ENCODE data around the gene ATP5PO.

The ATP5PO gene

GRCh38 chr21:33861125-33861524 lies 54.5 kb downstream of the ATP5PO start:
- TF ChIP-seq ELF4 (IDR thresholded peaks at IDR 0.05) (no peak), HDGF (IDR thresholded peaks at IDR 0.05; ENCODE audit: borderline replicate concordance) (no peak), LEF1 (IDR thresholded peaks at IDR 0.05; ENCODE audit: borderline replicate concordance) (no peak), BHLHE40 (IDR thresholded peaks at IDR 0.05; ENCODE audit: borderline replicate concordance) (no peak), FOXA1 (IDR thresholded peaks at IDR 0.05) (no peak), ZNF384 (IDR thresholded peaks at IDR 0.05) (no peak), TARDBP (IDR thresholded peaks at IDR 0.05) (no peak), FOXM1 (IDR thresholded peaks at IDR 0.05; ENCODE audit: borderline replicate concordance) (no peak), SP1 (IDR thresholded peaks at IDR 0.05) (no peak), CTBP1 (IDR thresholded peaks at IDR 0.05; ENCODE audit: borderline replicate concordance) (no peak), PKNOX1 (IDR thresholded peaks at IDR 0.05) (no peak), FOXK2 (IDR thresholded peaks at IDR 0.05) (no peak), ARNT (IDR thresholded peaks at IDR 0.05) (no peak), L3MBTL2 (conservative IDR thresholded peaks at IDR 0.05) (no peak), NFRKB (IDR thresholded peaks at IDR 0.05) (no peak), SUZ12 (IDR thresholded peaks at IDR 0.05) (no peak)
- no peak for DNase-seq (ENCODE audit: extremely low spot score)
- ChIA-PET CTCF (no interaction called here), POLR2A (no interaction called here)

GRCh38 chr21:33860332-33860879 lies 55.2 kb downstream of the ATP5PO start:
- CTCF ChIA-PET: no interaction called here
- TF ChIP-seq NFRKB (IDR thresholded peaks at IDR 0.05) (no peak), BHLHE40 (IDR thresholded peaks at IDR 0.05; ENCODE audit: borderline replicate concordance) (no peak), L3MBTL2 (conservative IDR thresholded peaks at IDR 0.05) (no peak), SP1 (IDR thresholded peaks at IDR 0.05) (no peak), FOXK2 (IDR thresholded peaks at IDR 0.05) (no peak), SUZ12 (IDR thresholded peaks at IDR 0.05) (no peak), ELF4 (IDR thresholded peaks at IDR 0.05) (no peak), FOXA1 (IDR thresholded peaks at IDR 0.05) (no peak), PKNOX1 (IDR thresholded peaks at IDR 0.05) (no peak), HDGF (IDR thresholded peaks at IDR 0.05; ENCODE audit: borderline replicate concordance) (no peak)
- POLR2A ChIA-PET: no interaction called here
- no peak for DNase-seq (ENCODE audit: extremely low spot score)

GRCh38 chr21:33859373-33860102 lies 56.1 kb downstream of the ATP5PO start:
- ChIA-PET POLR2A (no interaction called here), CTCF (no interaction called here)
- TF ChIP-seq ARNT (IDR thresholded peaks at IDR 0.05) (no peak), FOXK2 (IDR thresholded peaks at IDR 0.05) (no peak), PKNOX1 (IDR thresholded peaks at IDR 0.05) (no peak), FOXM1 (IDR thresholded peaks at IDR 0.05; ENCODE audit: borderline replicate concordance) (no peak), LEF1 (IDR thresholded peaks at IDR 0.05; ENCODE audit: borderline replicate concordance) (no peak), SP1 (IDR thresholded peaks at IDR 0.05) (no peak), CTBP1 (IDR thresholded peaks at IDR 0.05; ENCODE audit: borderline replicate concordance) (no peak), L3MBTL2 (conservative IDR thresholded peaks at IDR 0.05) (no peak)
- DNase-seq (ENCODE audit: extremely low spot score): no peak

- DNase-seq (ENCODE audit: extremely low spot score): no peak
- ChIA-PET CTCF (interaction anchor here (0.5 kb wide), 1 partner anchor 555 kb away, joined by 6 read pairs; no protein-coding TSS in a partner anchor), POLR2A (no interaction called here)
- no peak for TF ChIP-seq HDGF (IDR thresholded peaks at IDR 0.05; ENCODE audit: borderline replicate concordance)
- TF ChIP-seq BHLHE40 (IDR thresholded peaks at IDR 0.05; ENCODE audit: borderline replicate concordance): no peak
- TF ChIP-seq FOXA1 (IDR thresholded peaks at IDR 0.05): no peak
- no peak for TF ChIP-seq CTBP1 (IDR thresholded peaks at IDR 0.05; ENCODE audit: borderline replicate concordance)
- TF ChIP-seq SP1 (IDR thresholded peaks at IDR 0.05): no peak
- no peak for TF ChIP-seq PKNOX1 (IDR thresholded peaks at IDR 0.05)
- no peak for TF ChIP-seq SUZ12 (IDR thresholded peaks at IDR 0.05)
- TF ChIP-seq ELF4 (IDR thresholded peaks at IDR 0.05): no peak
Measured at GRCh38 chr21:33858667-33859372, 56.8 kb downstream of the ATP5PO start.

- TF ChIP-seq TARDBP (IDR thresholded peaks at IDR 0.05): no peak
- CTCF ChIA-PET: interaction anchor here (0.5 kb wide), 1 partner anchor 555 kb away, joined by 6 read pairs; no protein-coding TSS in a partner anchor
- no peak for DNase-seq (ENCODE audit: extremely low spot score)
- POLR2A ChIA-PET: no interaction called here
Measured at GRCh38 chr21:33857846-33858666, 57.5 kb downstream of the ATP5PO start.

Data from HEK293T (cell line).